Naive B cell (primary cell): Measurements from ENCODE around the gene GC. TPM values are rescaled to one million over a fixed set of nuclear protein-coding genes. Genes with fewer than 3 reads are reported as not detected.
"Not testable (repeated sequence)": the region's sequence is repeated elsewhere in the genome, so short reads cannot be mapped to it uniquely, and the experiment has no call there.

Experiments used
- ATAC-seq, 2 donors: fragments of 150-1000 bp; cut with Tn5 transposase; 2 replicates each; pipeline ENCODE4 v1.10.0; 2021; ENCODE audit warnings: low read depth in 2 of 2, mild to moderate bottlenecking in 2 of 2, moderate library complexity in 2 of 2
- DNase-seq: peaks from one replicate; pipeline ENCODE4 v3.0.0; 2022
- H3K27ac Mint-ChIP-seq, 6 donors: one replicate each; pipeline ENCODE4 v1.8.0; 2020 to 2022; ENCODE audit warnings: mild to moderate bottlenecking in 6 of 6, mixed read lengths in 6 of 6, moderate library complexity in 5 of 6, inconsistent platforms in 2 of 6
- H3K27me3 Mint-ChIP-seq, 3 donors: one replicate each; pipeline ENCODE4 v1.8.0; 2021 to 2022; ENCODE audit warnings: mixed read lengths in 3 of 3, mild to moderate bottlenecking in 1 of 3
- H3K36me3 Mint-ChIP-seq, 2 donors: one replicate each; pipeline ENCODE4 v1.8.0; 2020 to 2022; ENCODE audit warnings: mixed read lengths in 2 of 2, inconsistent platforms in 1 of 2, mild to moderate bottlenecking in 1 of 2
- H3K4me1 Mint-ChIP-seq, 3 donors: one replicate each; pipeline ENCODE4 v1.8.0; 2020 to 2022; ENCODE audit warnings: mixed read lengths in 3 of 3, inconsistent platforms in 1 of 3, mild to moderate bottlenecking in 1 of 3, moderate library complexity in 1 of 3
- H3K4me3 Mint-ChIP-seq, 8 donors: one replicate each; pipeline ENCODE4 v1.8.0; 2020 to 2022; ENCODE audit warnings: mild to moderate bottlenecking in 8 of 8, mixed read lengths in 8 of 8, moderate library complexity in 8 of 8, inconsistent platforms in 2 of 8
- H3K9me3 Mint-ChIP-seq, 7 donors: one replicate each; pipeline ENCODE4 v1.8.0; 2020 to 2022; ENCODE audit warnings: mixed read lengths in 7 of 7, mild to moderate bottlenecking in 5 of 7, inconsistent platforms in 2 of 7, moderate library complexity in 1 of 7
- polyA plus RNA-seq, 6 donors: library from polyadenylated mRNA; unstranded; fragments of 300-500 nt; fragmentation: Illumina TruSeq; gene quantifications; one replicate each; pipeline ENCODE4 v1.2.3, GENCODE V29; 2021; ENCODE audit warnings: low read depth in 6 of 6

Gene GC
- polyA plus RNA-seq, result not detected

GRCh38 chr4:71783972-71784371 is at the start of gene GC:
TSS of gene GC (minus strand) at chr4:71784079. CDS start at chr4:71784018, 61 bp downstream.
- no peak within 1 kb of the TSS for H3K27ac Mint-ChIP-seq
- H3K27me3 Mint-ChIP-seq, result no peaks in the 10 kb centered on the region
- H3K36me3 Mint-ChIP-seq, result no peaks in the 10 kb centered on the region
- no peak within 1 kb of the TSS for H3K4me3 Mint-ChIP-seq
- ATAC-seq (no peak), DNase-seq (no peak)
- no peaks in the 10 kb centered on the region for H3K4me1 Mint-ChIP-seq
- peaks cover 0 to 11% (median 3%) of the 10 kb centered on the region in 7 donors for H3K9me3 Mint-ChIP-seq

DNA sequence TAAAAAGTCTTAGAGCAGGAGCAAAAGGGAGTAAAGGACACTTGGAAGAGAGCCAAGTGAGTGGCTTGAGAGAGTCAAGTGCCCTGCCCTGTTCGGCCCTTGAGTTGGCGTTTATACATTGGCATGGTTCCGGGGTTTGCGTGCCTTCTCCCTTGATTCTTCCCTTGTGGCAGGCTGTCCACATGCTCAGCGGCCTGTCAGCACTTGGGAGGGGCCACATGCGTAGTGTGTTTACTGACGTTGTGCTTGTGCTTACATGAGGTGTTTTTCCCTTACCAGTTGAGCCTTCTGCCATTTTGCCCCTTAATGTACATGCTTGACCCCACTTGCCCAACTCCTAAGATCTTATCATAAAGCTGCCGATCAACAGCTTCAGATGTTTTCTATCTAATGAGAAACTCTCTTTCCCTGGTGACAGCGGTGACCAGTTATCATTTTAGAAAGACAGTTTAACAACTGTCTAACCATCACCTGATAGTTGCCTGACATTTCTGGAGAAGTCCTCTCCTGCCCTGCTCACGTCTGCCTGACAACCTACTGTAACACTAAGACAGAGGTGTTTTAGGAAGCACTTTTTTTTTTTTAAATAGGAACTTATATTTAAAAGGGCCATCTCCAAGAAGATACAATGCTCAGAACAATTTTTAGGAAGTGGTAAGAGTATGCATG is 49.5 kb upstream of the GC start:
- H3K4me1 Mint-ChIP-seq, result no peaks in the 10 kb centered on the region
- H3K36me3 Mint-ChIP-seq, result no peaks in the 10 kb centered on the region
- peaks cover 0 to 2% (median 0%) of the 10 kb centered on the region in 7 donors for H3K9me3 Mint-ChIP-seq
- ATAC-seq (no peak), DNase-seq (no peak)
- no peaks in the 10 kb centered on the region for H3K27me3 Mint-ChIP-seq
- H3K27ac Mint-ChIP-seq, result no peak overlapping the region
- no peak overlapping the region for H3K4me3 Mint-ChIP-seq

DNA sequence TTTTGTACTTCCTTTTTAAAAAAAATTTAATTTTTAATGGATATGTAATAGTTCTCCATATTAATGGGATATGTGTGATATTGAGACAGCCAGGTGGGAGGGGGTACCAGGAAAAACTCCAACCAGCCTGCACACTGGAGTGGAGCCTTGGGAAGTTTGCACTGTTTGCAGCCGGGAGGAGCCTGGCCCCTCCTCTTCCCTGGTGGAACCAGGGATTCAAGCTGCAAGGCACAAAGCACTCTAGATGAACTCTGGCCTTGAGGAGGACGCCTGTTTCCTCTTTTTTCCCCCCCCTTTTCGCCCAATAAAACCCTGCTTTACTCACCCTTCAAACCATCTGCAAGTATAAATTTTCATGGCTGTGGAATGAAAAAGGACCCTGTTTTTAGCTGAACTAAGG is 48.2 kb upstream of the GC start:
- Mint-ChIP-seq H3K27me3 (no peaks in the 10 kb centered on the region), H3K36me3 (no peaks in the 10 kb centered on the region), H3K9me3 (peaks cover 0 to 1% (median 0%) of the 10 kb centered on the region in 7 donors), H3K4me1 (no peaks in the 10 kb centered on the region), H3K4me3 (no peak overlapping the region), H3K27ac (no peak overlapping the region)
- DNase-seq, result no peak
- no peak for ATAC-seq

DNA sequence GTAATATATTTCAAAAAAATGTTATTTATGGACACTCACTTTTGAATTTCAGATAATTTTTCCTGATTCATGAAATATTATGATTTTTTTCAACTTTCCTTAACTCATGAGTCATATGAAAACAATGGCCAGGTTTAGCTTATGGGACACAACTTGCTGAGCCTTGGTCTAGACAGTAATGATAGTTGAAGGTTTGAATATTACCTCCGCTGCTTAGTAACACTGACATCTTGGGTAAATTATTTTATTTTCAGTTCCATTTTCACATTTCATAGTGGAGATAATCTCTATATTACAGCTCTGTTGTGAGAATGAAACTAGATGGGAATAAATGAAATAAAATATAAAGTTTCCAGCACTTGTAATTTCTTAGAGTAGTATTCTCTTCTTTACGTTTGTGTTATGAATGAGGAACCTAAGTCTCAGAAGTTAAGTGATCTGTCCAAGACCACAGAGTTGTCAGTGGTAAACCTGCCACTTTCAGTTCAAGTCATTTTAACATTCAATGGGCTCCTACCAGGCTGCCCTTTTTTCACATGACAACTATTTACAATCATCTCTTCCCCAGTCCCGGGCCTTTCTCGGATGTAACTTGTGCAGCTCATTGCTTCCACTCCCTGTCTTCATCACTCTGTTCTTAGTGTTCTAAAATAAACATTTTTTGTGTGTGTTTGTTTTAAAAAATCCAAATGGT is 46.8 kb upstream of the GC start:
- H3K27ac Mint-ChIP-seq, result no peak overlapping the region
- H3K9me3 Mint-ChIP-seq, result peaks cover 0 to 6% (median 0%) of the 10 kb centered on the region in 7 donors
- H3K36me3 Mint-ChIP-seq, result no peaks in the 10 kb centered on the region
- no peak for ATAC-seq
- H3K27me3 Mint-ChIP-seq, result no peaks in the 10 kb centered on the region
- H3K4me3 Mint-ChIP-seq, result no peak overlapping the region
- DNase-seq, result no peak
- H3K4me1 Mint-ChIP-seq, result no peaks in the 10 kb centered on the region

DNA sequence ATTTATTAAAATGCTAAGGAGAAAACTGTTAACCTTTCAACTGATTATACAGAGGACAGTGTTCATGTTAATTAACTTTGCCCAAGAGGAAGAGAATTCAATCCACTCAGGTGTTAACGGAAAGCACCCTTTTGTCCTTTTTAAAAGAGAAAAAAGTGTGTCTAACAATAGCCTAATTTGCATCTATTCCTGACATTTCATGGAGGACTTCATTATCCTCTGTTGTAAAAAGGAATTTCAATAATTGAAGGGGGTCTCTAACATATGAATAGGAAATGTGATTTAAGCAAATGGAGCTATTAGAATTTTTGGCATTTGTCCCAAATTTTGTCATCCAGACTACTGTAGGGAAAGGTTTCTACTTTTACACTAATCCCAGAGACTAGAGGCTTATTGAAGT is 44.6 kb upstream of the GC start:
- Mint-ChIP-seq H3K27me3 (no peaks in the 10 kb centered on the region), H3K4me1 (no peaks in the 10 kb centered on the region), H3K9me3 (peaks cover 0 to 12% (median 0%) of the 10 kb centered on the region in 7 donors), H3K4me3 (no peak overlapping the region), H3K36me3 (no peaks in the 10 kb centered on the region), H3K27ac (no peak overlapping the region)
- DNase-seq (no peak), ATAC-seq (no peak)

DNA sequence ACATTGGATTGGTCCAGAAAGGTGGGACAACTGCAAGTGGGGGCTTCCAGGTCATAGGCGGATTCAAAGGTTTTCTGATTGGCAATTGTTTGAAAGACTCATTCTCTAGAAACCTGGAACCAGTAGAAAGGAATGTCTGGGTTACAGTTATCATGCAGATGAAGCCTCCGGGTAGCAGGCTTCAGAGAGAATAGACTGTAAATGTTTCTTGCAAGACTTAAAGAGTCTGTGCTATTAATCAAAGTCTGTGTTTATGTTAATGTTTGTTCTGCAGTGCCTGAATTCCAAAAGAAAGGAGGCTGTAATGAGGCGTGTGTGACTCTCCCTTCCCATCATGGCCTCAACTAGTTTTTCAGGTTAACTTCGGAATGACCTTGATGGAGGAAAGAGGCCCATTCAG is 43.9 kb upstream of the GC start:
- Mint-ChIP-seq H3K9me3 (peaks cover 0 to 12% (median 0%) of the 10 kb centered on the region in 7 donors), H3K4me3 (no peak overlapping the region), H3K27ac (no peak overlapping the region), H3K4me1 (no peaks in the 10 kb centered on the region), H3K27me3 (no peaks in the 10 kb centered on the region), H3K36me3 (no peaks in the 10 kb centered on the region)
- ATAC-seq (no peak), DNase-seq (no peak)

GRCh38 chr4:71816676-71817303 is 32.9 kb upstream of the GC start:
- no peaks in the 10 kb centered on the region for H3K36me3 Mint-ChIP-seq
- no peaks in the 10 kb centered on the region for H3K27me3 Mint-ChIP-seq
- no peak overlapping the region for H3K27ac Mint-ChIP-seq
- no peaks in the 10 kb centered on the region for H3K4me1 Mint-ChIP-seq
- DNase-seq, result no peak
- ATAC-seq, result no peak
- no peaks in the 10 kb centered on the region for H3K9me3 Mint-ChIP-seq
- H3K4me3 Mint-ChIP-seq, result no peak overlapping the region

DNA sequence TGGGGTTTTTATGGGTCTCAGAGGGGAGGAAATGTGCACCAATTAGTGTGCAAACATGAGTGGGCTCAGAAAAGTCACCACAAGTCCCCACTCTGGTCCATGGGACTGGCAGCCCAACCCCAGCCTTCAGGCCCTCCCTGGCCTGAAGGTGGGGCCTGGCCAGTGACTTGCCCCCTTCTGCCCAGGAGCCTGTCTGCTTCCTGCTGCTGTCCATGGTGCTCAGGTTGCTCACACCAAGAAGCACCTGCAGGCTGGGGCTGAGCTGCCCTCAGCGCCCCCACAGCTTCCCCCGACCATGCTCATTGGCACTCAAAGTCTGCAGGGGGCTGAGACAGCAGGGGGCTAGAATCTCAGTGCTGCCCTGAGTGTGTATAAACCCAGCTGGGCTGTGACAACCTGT is 30.6 kb upstream of the GC start:
- H3K36me3 Mint-ChIP-seq, result no peaks in the 10 kb centered on the region
- no peaks in the 10 kb centered on the region for H3K9me3 Mint-ChIP-seq
- H3K27ac Mint-ChIP-seq, result no peak overlapping the region
- ATAC-seq (no peak), DNase-seq (no peak)
- no peaks in the 10 kb centered on the region for H3K27me3 Mint-ChIP-seq
- H3K4me1 Mint-ChIP-seq, result no peaks in the 10 kb centered on the region
- no peak overlapping the region for H3K4me3 Mint-ChIP-seq

- peaks cover 0 to 10% (median 2%) of the 10 kb centered on the region in 7 donors for H3K9me3 Mint-ChIP-seq
- H3K27me3 Mint-ChIP-seq, H3K27ac Mint-ChIP-seq, H3K36me3 Mint-ChIP-seq, DNase-seq, ATAC-seq, H3K4me3 Mint-ChIP-seq, H3K4me1 Mint-ChIP-seq: not testable (repeated sequence)
Observed at GRCh38 chr4:71809805-71810204, 25.9 kb upstream of the GC start.

DNA sequence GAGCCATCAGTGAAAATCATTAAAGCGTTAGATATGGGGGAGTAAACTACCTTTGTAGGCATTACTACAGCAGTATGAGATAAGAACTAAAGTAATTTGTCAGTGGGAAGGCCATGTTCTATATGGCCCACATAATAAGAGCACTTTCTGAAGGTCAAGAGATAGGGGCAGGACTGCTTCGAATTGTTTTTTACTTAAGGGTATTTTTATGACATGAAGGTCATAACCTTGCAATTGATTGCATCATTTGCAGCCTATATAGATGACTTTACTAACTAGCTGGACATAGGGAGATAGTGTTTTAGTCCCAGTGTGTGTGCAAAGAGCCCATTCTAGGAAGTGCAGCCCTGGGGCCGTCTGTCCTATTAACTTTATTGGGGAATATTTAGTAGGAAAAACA is 23.6 kb upstream of the GC start:
- no peaks in the 10 kb centered on the region for H3K36me3 Mint-ChIP-seq
- no peaks in the 10 kb centered on the region for H3K27me3 Mint-ChIP-seq
- no peaks in the 10 kb centered on the region for H3K4me1 Mint-ChIP-seq
- ATAC-seq, result no peak
- H3K27ac Mint-ChIP-seq, result peak overlapping the region in 1 of 6 donors; percentile 74
- peaks cover 0 to 10% (median 2%) of the 10 kb centered on the region in 7 donors for H3K9me3 Mint-ChIP-seq
- H3K4me3 Mint-ChIP-seq, result no peak overlapping the region
- DNase-seq, result no peak

DNA sequence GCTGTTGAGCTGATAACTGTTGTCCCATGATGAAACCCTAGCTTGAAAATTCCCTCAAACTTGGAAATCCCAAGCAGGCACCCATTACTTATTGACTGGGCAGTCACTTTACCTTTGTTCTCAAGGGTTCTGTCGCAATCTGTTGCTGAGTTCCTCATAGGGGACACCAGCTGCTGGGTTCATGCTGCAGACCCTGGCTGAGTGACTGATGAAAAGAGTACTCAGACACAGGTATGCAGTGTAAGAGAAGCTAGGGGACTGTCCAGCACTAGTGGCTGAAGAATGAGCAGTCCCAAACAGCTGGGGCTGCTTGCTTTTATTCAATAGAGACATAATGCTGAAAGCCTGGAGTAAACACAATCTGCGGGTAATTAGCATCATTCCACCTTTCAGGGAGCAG is 21.4 kb upstream of the GC start:
- ATAC-seq, DNase-seq, H3K4me1 Mint-ChIP-seq, H3K36me3 Mint-ChIP-seq, H3K27ac Mint-ChIP-seq, H3K4me3 Mint-ChIP-seq, H3K27me3 Mint-ChIP-seq: not testable (repeated sequence)
- peaks cover 0 to 10% (median 2%) of the 10 kb centered on the region in 7 donors for H3K9me3 Mint-ChIP-seq

DNA sequence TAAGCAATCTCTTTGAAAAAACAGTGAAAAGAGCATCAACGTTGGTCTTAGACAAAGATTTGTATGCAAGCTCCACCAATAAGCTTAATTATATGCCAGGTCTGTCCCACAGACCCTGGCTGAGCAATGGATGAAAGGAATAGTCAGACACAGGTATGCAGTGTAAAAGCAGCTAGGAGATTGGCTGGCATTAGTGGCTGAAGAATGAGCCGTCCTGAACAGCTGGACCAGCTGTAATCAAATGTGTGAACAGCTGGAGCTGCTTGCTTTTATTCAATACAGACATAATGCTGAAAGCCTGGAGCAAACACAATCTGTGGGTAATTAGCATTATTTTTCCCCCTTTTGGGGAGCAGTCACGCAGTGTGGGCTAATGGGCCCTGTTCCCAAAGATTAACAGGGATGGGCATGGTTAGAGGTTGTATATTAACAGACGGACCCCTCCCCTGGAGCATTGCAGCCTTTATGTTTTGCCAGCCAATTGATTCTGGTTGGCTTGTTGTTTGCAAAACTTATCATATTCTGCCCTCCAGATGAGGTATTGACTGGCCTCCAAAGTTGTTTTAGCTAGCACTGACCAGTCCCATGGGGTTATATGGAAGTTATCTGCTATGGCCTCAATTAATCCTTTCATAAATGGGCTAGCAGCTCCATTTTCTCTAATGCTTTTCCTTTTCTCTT is 20.3 kb upstream of the GC start:
- not testable (repeated sequence) for H3K27me3 Mint-ChIP-seq, ATAC-seq, DNase-seq, H3K36me3 Mint-ChIP-seq, H3K4me3 Mint-ChIP-seq, H3K27ac Mint-ChIP-seq, H3K4me1 Mint-ChIP-seq
- peaks cover 0 to 10% (median 2%) of the 10 kb centered on the region in 7 donors for H3K9me3 Mint-ChIP-seq

DNA sequence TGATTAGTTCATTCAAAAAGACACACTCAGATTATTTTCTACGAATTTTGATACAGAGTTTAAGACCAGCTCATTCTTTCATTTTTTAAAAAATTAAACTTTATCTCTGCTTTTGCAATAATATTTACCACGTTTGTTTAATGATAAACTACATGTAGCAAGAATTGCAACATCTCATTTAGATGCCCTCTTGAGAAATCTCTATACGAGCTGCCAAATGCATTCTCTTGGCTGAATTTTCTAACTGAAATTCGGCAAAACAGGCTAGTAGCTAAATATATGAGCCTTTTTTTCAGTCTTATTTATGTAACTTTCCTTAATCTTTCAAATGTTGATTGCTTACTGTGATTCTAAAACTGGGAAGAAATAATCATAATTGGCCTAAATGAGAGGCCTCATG is 2.1 kb upstream of the GC start:
- H3K27me3 Mint-ChIP-seq, result no peaks in the 10 kb centered on the region
- no peak overlapping the region for H3K27ac Mint-ChIP-seq
- ATAC-seq (no peak), DNase-seq (no peak)
- H3K9me3 Mint-ChIP-seq, result peaks cover 0 to 6% (median 0%) of the 10 kb centered on the region in 7 donors
- no peak overlapping the region for H3K4me3 Mint-ChIP-seq
- no peaks in the 10 kb centered on the region for H3K4me1 Mint-ChIP-seq
- H3K36me3 Mint-ChIP-seq, result no peaks in the 10 kb centered on the region
